ENCODE measurements around the gene ASPG. TPM values are rescaled to one million over a fixed set of nuclear protein-coding genes. Genes with fewer than 3 reads are reported as not detected.

ASPG gene
- total and polyA plus RNA-seq, 5 experiments from 2014 or later: not detected

- H3K9me3 Mint-ChIP-seq: no peaks in the 10 kb centered on the region
- peaks cover 0 to 30% (median 9%) of the 10 kb centered on the region in 5 donors for H3K27me3 Mint-ChIP-seq
- POLR2A ChIA-PET: no interaction called here
- H3K4me1 Mint-ChIP-seq: peaks cover 0 to 5% (median 2%) of the 10 kb centered on the region in 4 donors
- H3K27ac Mint-ChIP-seq: no peak overlapping the region
- ATAC-seq: no peak
- H3K4me3 Mint-ChIP-seq: peak overlapping the region in 1 of 10 donors; percentile 6
- DNase-seq: peak in 2 of 10 donors; percentile 1 to 37
- H3K36me3 Mint-ChIP-seq: no peaks in the 10 kb centered on the region
These were observed 60.5 kb downstream of the ASPG start for GRCh38 chr14:104145826-104146601.

- Mint-ChIP-seq H3K36me3 (no peaks in the 10 kb centered on the region), H3K9me3 (no peaks in the 10 kb centered on the region), H3K27me3 (peaks cover 0 to 28% (median 9%) of the 10 kb centered on the region in 5 donors), H3K4me3 (no peak overlapping the region), H3K4me1 (peaks cover 0 to 5% (median 2%) of the 10 kb centered on the region in 4 donors), H3K27ac (no peak overlapping the region)
- DNase-seq (peak in 2 of 10 donors; percentile 4 to 55), ATAC-seq (no peak)
- POLR2A ChIA-PET: no interaction called here
These were observed 61.3 kb downstream of the ASPG start for GRCh38 chr14:104146651-104147345.

DNA sequence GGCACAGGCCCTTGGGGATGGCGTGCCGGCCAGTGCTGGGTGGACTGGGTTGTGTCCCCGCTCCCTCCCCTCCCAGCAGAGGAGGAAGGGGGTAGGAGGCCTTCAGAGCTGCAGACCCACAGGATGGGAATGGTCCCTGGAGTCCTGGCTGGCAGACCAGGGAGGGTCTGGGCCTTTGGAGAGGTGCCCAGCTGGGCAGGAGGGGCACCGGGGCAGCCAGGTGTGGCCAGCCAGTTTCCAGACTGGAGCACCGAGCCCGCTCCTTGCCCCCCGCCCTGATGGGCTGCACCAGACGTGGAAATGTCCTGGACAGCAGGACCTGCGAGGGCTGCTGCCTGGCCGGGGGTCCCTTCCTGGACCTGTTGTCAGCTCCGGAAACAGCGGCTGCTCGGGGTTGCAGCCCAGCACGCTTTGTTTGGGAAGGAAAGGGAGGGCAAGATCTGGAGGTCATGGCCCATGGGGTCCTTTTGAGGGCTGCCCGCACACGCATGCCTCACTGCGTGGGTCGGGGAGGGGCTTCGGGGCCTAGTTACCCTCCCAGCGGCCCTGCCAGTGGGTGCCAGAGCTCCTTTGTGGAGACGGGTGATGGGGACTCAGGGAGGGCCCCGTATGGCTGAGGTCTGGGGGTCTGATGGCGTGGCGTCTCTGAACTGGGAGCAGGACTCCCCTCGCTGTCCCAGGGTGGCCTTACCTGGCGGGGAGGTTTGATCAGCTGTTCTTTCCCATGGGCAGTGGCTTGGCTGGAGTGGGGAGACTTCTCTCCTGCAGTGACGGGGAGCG is 62.0 kb downstream of the ASPG start:
- Mint-ChIP-seq H3K27ac (peak overlapping the region in 2 of 10 donors; percentile 18 to 70), H3K27me3 (peaks cover 0 to 23% (median 9%) of the 10 kb centered on the region in 5 donors), H3K4me1 (peaks cover 0 to 5% (median 2%) of the 10 kb centered on the region in 4 donors), H3K4me3 (no peak overlapping the region), H3K9me3 (no peaks in the 10 kb centered on the region), H3K36me3 (no peaks in the 10 kb centered on the region)
- DNase-seq (peak in 1 of 10 donors; percentile 49), ATAC-seq (no peak)
- POLR2A ChIA-PET: no interaction called here

DNA sequence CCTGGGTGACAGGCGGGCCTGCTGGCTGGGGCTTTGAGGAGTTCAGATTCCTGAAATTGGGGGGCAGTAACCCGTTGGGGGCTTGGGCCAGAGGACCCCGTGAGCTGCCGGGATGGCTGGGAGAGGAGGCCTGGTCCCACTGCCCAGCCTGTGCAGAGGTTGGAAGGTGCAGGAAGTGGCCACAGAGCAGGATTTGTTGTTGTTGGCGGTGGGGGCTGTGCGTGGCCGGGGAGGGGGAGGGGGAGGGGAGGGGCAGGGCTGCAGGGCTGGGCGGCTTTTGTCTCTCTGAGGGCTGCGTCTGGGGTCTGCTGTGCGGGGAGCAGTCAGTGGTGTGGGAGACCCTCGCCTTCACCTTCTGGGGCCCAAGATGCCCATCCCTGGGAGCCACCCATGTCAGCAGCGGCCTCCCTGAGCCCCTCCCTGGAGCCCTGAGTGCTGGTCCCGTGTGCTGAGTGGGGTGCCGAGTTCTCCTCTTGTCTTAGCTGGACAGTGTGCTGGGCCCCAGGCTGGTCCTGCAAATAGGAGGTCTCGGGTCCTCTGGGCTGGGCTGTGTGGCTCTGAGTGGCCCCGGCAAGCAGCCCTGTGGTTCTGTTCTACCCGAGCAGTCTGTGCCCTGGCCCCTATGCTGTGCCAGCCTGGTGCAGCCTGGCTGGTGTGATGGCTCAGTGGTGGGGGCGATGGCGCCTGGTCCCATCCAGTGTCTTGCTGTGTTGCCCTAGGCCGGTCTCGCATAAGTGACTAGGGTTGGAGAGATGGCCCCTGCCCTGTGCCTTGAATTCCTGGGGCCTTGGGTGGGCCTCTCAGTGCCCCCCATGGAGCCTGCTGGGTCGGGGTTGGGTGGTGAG is 63.2 kb downstream of the ASPG start:
- Mint-ChIP-seq H3K27ac (peak overlapping the region in 2 of 10 donors; percentile 44 to 70), H3K27me3 (peaks cover 0 to 18% (median 8%) of the 10 kb centered on the region in 5 donors), H3K4me3 (peak overlapping the region in 2 of 10 donors; percentile 20 to 25), H3K4me1 (peaks cover 0 to 5% (median 1%) of the 10 kb centered on the region in 4 donors), H3K9me3 (no peaks in the 10 kb centered on the region), H3K36me3 (no peaks in the 10 kb centered on the region)
- POLR2A ChIA-PET: no interaction called here
- DNase-seq: peak in 1 of 10 donors; percentile 38
- no peak for ATAC-seq

DNA sequence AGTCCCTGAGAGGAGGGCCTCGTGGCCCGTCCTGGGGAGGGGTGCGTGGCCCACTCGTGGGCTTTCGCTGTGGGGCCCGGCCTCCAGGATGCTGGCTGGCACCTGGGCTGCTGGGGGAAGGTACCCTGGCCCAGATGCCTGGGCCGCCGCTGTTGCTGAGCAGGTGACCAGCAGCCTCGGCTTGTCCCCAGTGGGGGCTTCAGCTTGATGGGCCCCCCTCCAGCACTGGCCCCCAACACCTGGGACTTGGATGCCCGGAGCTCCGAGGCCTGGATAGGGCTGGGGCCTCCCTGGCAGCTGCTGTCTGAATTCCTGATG is 63.7 kb downstream of the ASPG start:
- DNase-seq (no peak), ATAC-seq (no peak)
- POLR2A ChIA-PET: no interaction called here
- H3K36me3 Mint-ChIP-seq: no peaks in the 10 kb centered on the region
- peaks cover 0 to 18% (median 8%) of the 10 kb centered on the region in 5 donors for H3K27me3 Mint-ChIP-seq
- no peak overlapping the region for H3K4me3 Mint-ChIP-seq
- no peaks in the 10 kb centered on the region for H3K9me3 Mint-ChIP-seq
- H3K27ac Mint-ChIP-seq: no peak overlapping the region
- H3K4me1 Mint-ChIP-seq: peaks cover 0 to 5% (median 1%) of the 10 kb centered on the region in 4 donors

- DNase-seq (no peak), ATAC-seq (no peak)
- peaks cover 0 to 5% (median 1%) of the 10 kb centered on the region in 4 donors for H3K4me1 Mint-ChIP-seq
- H3K27ac Mint-ChIP-seq: no peak overlapping the region
- POLR2A ChIA-PET: no interaction called here
- no peaks in the 10 kb centered on the region for H3K9me3 Mint-ChIP-seq
- H3K27me3 Mint-ChIP-seq: peaks cover 0 to 16% (median 8%) of the 10 kb centered on the region in 5 donors
- no peaks in the 10 kb centered on the region for H3K36me3 Mint-ChIP-seq
- no peak overlapping the region for H3K4me3 Mint-ChIP-seq
These were observed 64.2 kb downstream of the ASPG start for GRCh38 chr14:104149617-104150135.

DNA sequence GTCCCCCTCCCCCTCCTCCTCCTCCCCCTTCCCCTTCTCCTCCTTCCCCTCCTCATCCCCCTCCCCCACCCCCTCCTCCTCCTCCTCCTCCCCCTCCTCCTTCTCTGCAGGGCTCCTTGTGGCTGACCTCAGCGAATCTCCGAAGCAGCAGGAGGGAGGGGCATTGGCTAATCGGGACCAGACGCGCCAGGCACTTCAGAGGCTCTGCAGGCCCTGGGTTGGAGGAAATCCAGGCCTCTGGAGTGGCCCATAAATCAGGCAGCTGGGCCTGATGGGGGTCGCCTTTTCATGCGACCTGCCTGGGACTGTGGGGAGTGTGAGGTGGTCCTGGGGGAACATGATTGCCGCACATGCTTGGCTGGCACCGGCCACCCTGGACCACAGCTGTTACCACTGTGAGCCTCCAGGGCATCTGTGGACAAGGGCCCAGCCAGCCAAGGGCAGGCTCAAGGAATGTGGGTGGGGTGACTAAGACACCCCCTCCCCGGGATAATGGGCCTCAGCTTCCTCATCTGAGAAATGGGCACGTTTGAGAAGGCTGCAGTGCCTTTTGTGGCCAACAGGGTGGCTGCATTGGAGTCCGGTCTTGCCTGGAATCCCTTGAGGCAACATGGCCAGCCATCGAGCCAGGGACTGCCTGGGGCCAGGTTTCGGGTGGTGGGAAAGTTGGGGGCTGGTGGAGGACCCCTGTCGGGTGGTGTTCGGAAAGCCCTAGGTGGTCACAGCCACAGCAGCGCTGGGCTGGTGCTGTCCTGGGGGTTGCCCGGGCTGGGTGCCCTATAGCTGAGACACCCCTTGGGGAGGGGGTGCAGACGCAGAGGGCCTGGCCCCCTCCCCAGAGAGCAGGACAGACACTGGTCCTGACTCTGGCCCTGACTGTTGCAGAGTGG is 64.9 kb downstream of the ASPG start:
- H3K27ac Mint-ChIP-seq: no peak overlapping the region
- POLR2A ChIA-PET: no interaction called here
- no peaks in the 10 kb centered on the region for H3K9me3 Mint-ChIP-seq
- H3K4me3 Mint-ChIP-seq: no peak overlapping the region
- peaks cover 0 to 10% (median 8%) of the 10 kb centered on the region in 5 donors for H3K27me3 Mint-ChIP-seq
- no peak for DNase-seq
- no peak for ATAC-seq
- no peaks in the 10 kb centered on the region for H3K36me3 Mint-ChIP-seq
- H3K4me1 Mint-ChIP-seq: peaks cover 0 to 5% (median 1%) of the 10 kb centered on the region in 4 donors

DNA sequence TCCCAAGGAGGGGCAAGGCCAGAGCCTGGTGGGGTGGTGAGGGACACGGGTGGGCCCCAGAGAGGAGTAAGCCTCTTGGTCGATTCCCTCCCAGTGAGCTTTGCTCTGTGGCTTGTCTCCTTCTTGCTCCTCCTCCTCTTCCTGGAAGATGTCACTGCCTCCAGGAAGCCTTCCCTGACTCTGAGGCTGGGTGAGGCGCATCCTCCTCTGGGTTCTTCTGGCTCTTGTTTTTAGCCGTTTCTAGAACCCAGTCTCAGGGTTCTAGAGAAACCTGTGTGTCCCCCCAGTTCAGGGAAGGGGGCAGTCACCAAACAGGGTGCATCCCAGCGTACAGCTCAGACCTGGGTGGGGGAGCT is 65.5 kb downstream of the ASPG start:
- POLR2A ChIA-PET: no interaction called here

DNA sequence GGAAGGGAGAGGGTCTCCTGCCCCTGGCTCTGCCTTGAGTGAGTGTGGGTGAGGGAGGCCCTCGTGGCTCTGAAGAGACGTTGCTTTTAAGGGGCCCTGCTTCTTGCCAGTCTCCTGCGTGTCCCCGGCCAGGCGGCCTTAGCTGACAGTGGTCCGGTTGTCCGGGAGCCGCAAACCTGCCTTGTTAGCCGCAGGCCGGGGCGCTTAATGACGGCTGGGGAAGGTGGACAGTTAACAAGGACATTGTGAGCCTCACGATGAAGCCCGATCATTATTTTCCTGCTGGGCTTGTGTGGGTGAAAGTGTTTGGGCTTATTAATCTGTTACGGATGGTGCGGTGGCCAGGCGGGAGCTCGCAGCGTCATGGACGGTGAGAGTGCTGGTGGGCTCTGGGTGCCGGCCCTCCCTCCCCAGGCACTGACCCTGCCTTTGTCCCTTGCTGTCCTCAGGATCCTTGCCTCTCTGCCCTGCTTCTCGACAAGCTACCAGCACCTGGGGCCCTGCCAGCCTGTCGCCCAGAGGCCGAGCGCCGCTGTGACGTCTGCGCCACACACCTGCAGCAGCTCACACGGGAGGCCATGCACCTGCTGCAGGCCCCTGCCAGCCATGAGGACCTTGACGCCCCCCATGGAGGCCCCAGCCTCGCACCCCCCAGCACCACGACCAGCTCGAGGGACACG is 66.2 kb downstream of the ASPG start:
- peaks cover 0 to 2% (median 0%) of the 10 kb centered on the region in 5 donors for H3K27me3 Mint-ChIP-seq
- H3K4me3 Mint-ChIP-seq: no peak overlapping the region
- no peaks in the 10 kb centered on the region for H3K36me3 Mint-ChIP-seq
- DNase-seq: no peak
- no peak for ATAC-seq
- POLR2A ChIA-PET: no interaction called here
- peaks cover 0 to 2% (median 0%) of the 10 kb centered on the region in 4 donors for H3K4me1 Mint-ChIP-seq
- no peak overlapping the region for H3K27ac Mint-ChIP-seq
- H3K9me3 Mint-ChIP-seq: no peaks in the 10 kb centered on the region

More for the DNA sequence above, 65.5 kb downstream of the ASPG start:
- Mint-ChIP-seq H3K27me3 (peaks cover 0 to 6% (median 2%) of the 10 kb centered on the region in 5 donors), H3K4me1 (peaks cover 0 to 2% (median under 1%) of the 10 kb centered on the region in 4 donors), H3K9me3 (no peaks in the 10 kb centered on the region), H3K4me3 (no peak overlapping the region), H3K36me3 (no peaks in the 10 kb centered on the region), H3K27ac (no peak overlapping the region)
- ATAC-seq (no peak), DNase-seq (no peak)

GRCh38 chr14:104152246-104152575 is 66.7 kb downstream of the ASPG start:
- Mint-ChIP-seq H3K36me3 (no peaks in the 10 kb centered on the region), H3K27ac (no peak overlapping the region), H3K27me3 (peaks cover 0 to 2% (median 0%) of the 10 kb centered on the region in 5 donors), H3K9me3 (no peaks in the 10 kb centered on the region), H3K4me3 (no peak overlapping the region), H3K4me1 (peaks cover 0 to 2% (median 0%) of the 10 kb centered on the region in 4 donors)
- POLR2A ChIA-PET: no interaction called here
- ATAC-seq: no peak
- DNase-seq: no peak
